ENCODE results near the gene CD68.

The CD68 gene

DNA sequence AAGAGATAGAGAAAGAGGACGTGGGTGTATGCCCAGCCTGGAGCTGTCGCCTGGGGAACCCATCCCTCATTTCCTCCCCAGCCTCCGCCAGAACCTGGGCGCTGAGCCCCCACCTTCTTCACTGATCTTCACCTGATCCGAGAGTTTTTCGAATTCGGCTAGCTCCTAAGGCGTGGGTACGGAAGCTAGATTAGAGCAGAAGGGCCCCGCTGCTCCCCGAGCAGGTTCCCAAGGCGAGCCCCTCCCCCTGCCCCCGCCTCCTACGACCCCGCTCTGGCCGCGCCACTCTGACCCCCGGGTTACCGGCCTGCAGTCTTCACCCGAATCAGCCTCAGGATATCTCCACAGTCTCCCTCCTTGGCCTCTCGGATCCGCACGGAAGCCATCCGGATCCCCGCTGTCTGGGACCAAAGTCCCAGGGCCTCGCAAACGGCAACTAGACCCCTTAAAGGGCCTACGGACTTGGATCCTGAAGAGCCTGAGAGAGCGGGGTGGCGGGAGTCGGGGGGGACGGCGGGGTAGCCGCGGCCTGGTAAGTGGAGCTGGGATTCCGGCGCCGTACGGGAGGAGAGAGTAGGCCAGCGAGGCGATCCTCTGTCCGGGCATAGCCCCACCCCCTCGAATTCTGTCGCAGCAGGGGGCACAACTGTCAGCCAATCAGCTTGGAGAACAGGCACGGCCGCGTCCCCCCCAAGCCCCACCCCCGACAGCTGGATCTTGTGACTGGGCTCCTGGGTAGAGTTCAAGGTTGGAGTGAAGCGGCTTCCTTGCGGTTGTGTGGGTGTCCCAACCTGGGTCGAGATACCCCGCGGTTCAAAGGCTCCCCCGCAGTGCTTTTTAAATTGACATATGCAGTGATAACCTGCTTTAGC is 48.0 kb downstream of the CD68 start, which contains the start of gene SAT2:
Gene SAT2, minus strand, starts transcription at position 572 of the 872 bp plus-strand sequence. Its CDS starts 186 bp downstream, at position 386.
- DNase-seq (ENCODE audit: low read depth) = peak; percentile 83
- TF ChIP-seq, protein P1, sequence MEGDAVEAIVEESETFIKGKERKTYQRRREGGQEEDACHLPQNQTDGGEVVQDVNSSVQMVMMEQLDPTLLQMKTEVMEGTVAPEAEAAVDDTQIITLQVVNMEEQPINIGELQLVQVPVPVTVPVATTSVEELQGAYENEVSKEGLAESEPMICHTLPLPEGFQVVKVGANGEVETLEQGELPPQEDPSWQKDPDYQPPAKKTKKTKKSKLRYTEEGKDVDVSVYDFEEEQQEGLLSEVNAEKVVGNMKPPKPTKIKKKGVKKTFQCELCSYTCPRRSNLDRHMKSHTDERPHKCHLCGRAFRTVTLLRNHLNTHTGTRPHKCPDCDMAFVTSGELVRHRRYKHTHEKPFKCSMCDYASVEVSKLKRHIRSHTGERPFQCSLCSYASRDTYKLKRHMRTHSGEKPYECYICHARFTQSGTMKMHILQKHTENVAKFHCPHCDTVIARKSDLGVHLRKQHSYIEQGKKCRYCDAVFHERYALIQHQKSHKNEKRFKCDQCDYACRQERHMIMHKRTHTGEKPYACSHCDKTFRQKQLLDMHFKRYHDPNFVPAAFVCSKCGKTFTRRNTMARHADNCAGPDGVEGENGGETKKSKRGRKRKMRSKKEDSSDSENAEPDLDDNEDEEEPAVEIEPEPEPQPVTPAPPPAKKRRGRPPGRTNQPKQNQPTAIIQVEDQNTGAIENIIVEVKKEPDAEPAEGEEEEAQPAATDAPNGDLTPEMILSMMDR (IDR thresholded peaks at IDR 0.05; ENCODE audit: control insufficient read depth, extremely low read depth, insufficient read depth) = no peak
- H3K4me3 ChIP-seq (ENCODE audit: low read depth, low read length) = peak within 1 kb of the TSS; percentile 90

DNA sequence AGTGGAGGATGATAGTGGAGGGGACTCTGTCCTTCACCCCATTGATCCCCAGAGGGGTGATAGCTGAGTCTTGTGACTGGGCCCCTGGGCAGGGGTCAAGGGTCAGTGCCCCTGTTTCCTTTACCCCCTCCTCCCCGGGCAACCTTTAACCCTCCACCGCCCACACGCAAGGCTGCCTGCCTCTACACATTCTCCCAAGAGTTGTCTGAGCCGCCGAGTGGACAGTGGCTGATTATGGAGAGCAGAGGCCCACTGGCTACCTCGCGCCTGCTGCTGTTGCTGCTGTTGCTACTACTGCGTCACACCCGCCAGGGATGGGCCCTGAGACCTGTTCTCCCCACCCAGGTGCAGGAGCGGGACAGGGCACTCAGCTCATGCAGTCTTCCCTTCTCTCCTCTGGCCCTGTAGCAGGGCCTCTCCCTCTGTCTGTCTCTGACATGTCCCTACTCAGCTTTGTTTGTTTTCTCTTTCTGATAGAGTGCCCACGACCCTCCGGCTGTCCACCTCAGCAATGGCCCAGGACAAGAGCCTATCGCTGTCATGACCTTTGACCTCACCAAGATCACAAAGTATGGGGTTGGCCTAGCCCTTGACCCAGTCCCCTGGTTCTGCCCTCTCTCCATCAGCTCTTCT is 50.6 kb downstream of the CD68 start, which contains the start of gene SHBG:
Gene SHBG, plus strand, starts transcription at position 197 of the 633 bp plus-strand sequence. Its CDS starts 38 bp downstream, at position 235.
- DNase-seq (ENCODE audit: low read depth) = no peak
- no peak within 1 kb of the TSS for H3K4me3 ChIP-seq (ENCODE audit: low read depth, low read length)
- TF ChIP-seq, protein P1 (IDR thresholded peaks at IDR 0.05; ENCODE audit: control insufficient read depth, extremely low read depth, insufficient read depth) = no peak

Measured in LNCaP clone FGC (cell line).